Rectal smooth muscle tissue (tissue), 1 donor: ENCODE data around the gene EPAS1.

Experiments
- H3K27ac ChIP-seq: one replicate; pipeline ENCODE4 v1.7.0; 2013; ENCODE audit warnings: low read depth, low read length, inconsistent platforms
- H3K27me3 ChIP-seq: one replicate; pipeline ENCODE4 v1.7.0; 2013; ENCODE audit warnings: low read length; ENCODE audit not compliant: control insufficient read depth, insufficient read depth
- H3K36me3 ChIP-seq: one replicate; pipeline ENCODE4 v1.7.0; 2013; ENCODE audit warnings: low read length; ENCODE audit not compliant: control insufficient read depth, insufficient read depth
- H3K4me1 ChIP-seq: one replicate; pipeline ENCODE4 v1.7.0; 2013; ENCODE audit warnings: low read length; ENCODE audit not compliant: control insufficient read depth, insufficient read depth
- H3K4me3 ChIP-seq: one replicate; pipeline ENCODE4 v1.7.0; 2013; ENCODE audit warnings: low read length
- H3K9ac ChIP-seq: one replicate; pipeline ENCODE4 v1.7.0; 2013; ENCODE audit warnings: low read length

The EPAS1 gene

DNA sequence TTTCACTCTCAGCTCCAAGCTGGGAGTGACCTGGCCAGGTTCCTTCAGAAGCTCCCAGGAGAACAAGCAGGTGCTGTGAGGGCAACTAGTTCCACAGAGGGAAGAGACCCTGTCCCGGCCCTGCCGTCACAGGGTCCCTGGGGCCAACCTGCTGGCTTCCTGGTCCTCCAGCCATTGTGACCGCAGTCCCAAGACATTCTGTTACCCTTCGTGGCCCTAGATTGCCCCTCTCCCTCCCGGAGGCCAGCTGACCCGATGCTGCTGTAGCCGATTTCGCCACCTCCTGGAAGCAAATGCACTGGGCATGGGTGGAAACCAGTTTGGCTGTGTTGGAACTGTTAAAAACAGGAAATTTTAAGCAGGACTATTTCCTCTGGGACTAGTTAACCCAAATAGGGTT is 55.4 kb downstream of the EPAS1 start:
- Histone ChIP-seq H3K36me3 (no peaks in the 10 kb centered on the region), H3K27ac (no peak overlapping the region), H3K9ac (no peak overlapping the region), H3K4me3 (no peak overlapping the region), H3K4me1 (no peaks in the 10 kb centered on the region), H3K27me3 (no peaks in the 10 kb centered on the region)

DNA sequence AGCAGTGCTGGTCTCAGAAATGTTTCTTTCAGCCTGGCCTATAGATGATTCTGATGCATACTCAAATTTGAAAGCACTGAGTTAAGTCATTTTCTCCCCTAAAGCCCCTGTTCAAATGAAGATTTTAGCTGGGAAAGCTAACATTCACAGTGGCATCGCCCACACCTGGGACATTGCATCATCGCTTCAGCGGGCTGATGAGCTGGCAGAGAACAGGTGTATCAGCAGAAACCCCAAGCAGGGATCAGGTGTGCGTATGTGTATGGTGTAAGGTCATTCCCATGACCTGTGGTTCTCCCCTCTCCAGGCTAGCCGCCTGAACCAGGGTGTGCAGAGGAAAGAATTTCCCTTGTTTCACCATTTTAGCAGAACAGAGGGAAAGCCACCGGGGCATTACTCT is 56.3 kb downstream of the EPAS1 start:
- Histone ChIP-seq H3K27me3 (no peaks in the 10 kb centered on the region), H3K9ac (no peak overlapping the region), H3K36me3 (no peaks in the 10 kb centered on the region), H3K27ac (no peak overlapping the region), H3K4me1 (no peaks in the 10 kb centered on the region), H3K4me3 (no peak overlapping the region)

DNA sequence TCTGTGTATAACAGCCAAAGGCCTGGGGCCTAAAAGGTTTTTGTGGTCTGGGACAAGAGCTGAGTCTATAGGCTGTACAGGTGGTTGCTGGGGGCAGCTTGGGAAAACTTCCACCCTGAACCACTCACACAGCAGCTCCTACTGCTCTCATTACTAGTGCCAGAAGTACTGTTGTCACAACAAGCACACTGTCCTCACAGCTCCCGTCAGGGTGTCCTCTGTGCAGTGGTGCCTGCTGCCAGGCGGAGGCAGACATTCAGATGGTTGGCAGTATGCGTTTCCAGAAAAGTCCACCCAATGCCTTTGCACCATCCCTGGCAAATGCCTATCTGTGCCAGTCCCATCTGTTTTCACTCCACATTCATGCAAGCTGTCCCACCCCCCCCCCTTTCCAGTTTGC is 58.5 kb downstream of the EPAS1 start:
- Histone ChIP-seq H3K27me3 (no peaks in the 10 kb centered on the region), H3K9ac (no peak overlapping the region), H3K4me3 (no peak overlapping the region), H3K4me1 (no peaks in the 10 kb centered on the region), H3K27ac (no peak overlapping the region), H3K36me3 (no peaks in the 10 kb centered on the region)

DNA sequence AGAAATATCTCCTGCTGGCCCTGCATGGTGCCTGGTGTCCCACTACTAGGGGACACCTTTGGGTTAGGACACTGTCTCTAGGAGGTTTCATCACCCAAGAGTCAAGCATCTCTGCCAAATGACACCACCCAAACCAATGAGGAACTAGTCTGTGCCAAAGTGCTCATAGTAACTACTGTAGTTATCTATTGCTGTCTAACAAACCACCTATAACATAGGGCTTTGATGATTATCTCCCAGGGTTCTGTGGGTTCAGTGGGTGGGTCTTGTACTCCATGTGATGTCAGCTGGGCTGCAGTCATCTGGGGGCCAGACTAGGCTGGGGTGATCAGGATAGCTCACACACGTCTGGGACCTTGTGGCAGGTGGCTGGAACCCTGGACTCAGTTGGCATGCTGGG is 59.8 kb downstream of the EPAS1 start:
- Histone ChIP-seq H3K27me3 (no peaks in the 10 kb centered on the region), H3K9ac (no peak overlapping the region), H3K4me1 (no peaks in the 10 kb centered on the region), H3K36me3 (peaks cover 10% of the 10 kb centered on the region), H3K4me3 (no peak overlapping the region), H3K27ac (no peak overlapping the region)

DNA sequence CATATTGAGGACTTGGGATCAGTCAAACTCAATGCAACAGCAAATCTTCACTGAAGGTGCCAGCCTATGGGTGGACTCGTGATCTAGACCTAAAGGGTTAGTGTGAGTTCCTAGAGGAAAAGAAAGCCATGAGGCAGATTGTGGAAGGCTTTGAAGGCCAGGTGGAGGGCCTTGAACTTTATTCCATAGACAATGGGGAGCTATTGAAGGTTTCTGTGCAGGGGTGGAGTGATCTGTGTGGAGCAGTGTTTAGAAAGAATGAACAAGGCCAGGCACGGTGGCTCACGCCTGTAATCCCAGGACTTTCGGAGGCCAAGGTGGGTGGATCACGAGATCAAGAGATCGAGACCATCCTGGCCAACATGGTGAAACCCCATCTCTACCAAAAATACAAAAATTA is 61.5 kb downstream of the EPAS1 start:
- Histone ChIP-seq H3K4me3 (no peak overlapping the region), H3K4me1 (no peaks in the 10 kb centered on the region), H3K36me3 (peaks cover 13% of the 10 kb centered on the region), H3K9ac (no peak overlapping the region), H3K27me3 (no peaks in the 10 kb centered on the region), H3K27ac (no peak overlapping the region)

DNA sequence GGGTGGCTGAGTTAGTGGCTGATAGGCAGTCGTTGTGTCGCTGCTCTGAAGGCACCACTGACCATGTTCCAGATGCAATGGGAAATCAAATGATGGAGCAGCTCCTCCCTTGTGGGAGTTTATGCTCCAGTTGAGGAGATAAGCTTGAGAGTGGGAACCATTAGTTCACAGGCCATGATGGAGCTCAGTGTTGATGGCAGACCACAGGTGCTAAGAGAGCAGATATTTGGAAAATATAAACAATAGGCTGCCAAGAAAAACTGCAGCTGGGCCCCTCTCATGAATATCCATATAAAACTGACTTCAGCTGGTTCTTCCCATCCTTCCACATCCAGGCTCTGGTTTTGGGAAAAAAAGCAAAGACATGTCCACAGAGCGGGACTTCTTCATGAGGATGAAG is 63.1 kb downstream of the EPAS1 start:
- no peaks in the 10 kb centered on the region for H3K4me1 ChIP-seq
- no peaks in the 10 kb centered on the region for H3K27me3 ChIP-seq
- H3K36me3 ChIP-seq = peaks cover 13% of the 10 kb centered on the region
- no peak overlapping the region for H3K4me3 ChIP-seq
- no peak overlapping the region for H3K27ac ChIP-seq
- H3K9ac ChIP-seq = no peak overlapping the region

DNA sequence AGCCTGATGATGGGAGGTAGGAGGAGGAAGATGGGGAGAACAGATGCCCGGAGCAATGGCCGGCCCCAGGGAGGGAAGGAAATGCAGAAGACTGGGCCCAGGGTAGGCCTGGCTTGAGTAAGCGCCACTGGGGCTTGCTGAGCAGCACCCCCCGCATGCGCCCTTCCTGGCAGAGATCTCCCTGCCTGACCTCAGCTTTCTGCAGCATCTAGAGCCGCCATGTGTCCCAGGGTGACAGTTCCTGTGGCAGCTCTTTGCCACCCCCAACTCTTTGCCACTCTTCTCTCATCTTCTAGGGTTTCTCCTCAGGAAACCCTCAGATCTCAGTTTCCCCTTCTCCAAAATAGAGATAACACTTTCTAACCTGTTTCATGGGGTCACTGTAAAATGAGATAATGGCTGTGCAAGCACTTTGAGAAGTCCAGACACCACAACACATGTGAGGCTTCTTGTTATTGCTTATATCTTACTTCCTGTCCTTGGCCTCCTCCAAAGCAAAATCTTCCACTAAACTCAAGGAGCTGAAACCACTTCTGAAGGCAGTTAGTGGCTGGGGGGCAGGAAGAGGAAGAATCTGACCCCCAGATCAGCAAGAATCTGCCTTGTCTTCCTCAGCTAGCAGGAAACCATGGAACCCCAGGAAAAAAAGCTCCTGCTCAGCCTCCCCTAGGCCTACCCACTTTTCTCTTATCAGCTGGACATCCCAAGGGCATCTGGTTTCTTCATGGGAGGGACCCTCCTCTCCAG is 64.9 kb downstream of the EPAS1 start:
- Histone ChIP-seq H3K27me3 (no peaks in the 10 kb centered on the region), H3K4me3 (no peak overlapping the region), H3K9ac (no peak overlapping the region), H3K36me3 (peaks cover 13% of the 10 kb centered on the region), H3K27ac (no peak overlapping the region), H3K4me1 (no peaks in the 10 kb centered on the region)

DNA sequence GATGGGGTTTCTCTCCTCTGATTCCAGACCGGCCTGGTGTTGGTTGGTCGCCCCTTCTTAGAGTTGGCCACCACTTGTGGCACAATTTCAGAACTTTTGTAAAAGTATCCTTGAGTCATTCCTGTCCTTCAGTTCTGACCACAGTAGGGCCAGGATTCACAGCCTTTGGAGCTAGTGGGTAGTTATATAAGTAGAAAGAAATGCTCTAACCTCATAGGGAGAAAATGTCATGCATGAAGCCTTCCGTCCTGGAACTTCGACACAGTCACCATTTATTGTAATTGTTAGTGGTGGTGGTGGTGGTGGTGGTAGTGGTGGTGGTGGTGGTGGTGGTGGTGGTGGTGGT is 65.4 kb downstream of the EPAS1 start:
- Histone ChIP-seq H3K36me3 (peaks cover 13% of the 10 kb centered on the region), H3K4me3 (no peak overlapping the region), H3K27ac (no peak overlapping the region), H3K4me1 (no peaks in the 10 kb centered on the region), H3K9ac (no peak overlapping the region), H3K27me3 (no peaks in the 10 kb centered on the region)

DNA sequence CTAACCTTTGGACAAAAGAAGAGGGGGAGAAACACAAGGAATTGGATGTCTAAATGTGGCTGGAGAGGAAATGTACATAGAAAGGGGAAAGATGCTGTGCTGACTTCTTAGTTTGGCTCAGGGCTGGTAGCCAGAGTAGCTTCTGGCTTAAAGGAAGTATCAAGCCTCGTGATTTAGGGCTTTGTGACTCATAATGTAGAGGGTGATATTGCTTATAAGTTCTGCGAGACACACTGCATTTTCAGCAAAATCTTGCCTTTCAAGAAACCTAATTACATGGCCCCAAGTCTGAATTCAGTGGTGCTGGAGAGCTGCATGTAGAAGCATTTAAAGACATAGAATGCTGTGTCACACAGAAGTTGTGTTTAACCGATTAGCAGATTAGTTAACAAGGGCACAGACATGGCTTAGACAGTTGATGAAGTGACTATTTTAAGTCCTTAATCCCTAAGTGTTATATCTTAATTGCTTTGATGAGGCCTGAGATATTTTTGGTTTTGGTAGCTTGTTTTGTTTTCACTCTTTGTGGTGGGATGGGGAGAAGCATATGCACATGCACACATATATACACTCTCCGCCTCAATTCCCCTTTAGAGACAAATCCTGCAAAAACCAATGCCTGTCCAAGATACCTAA is 66.4 kb downstream of the EPAS1 start:
- Histone ChIP-seq H3K27me3 (no peaks in the 10 kb centered on the region), H3K9ac (no peak overlapping the region), H3K4me3 (no peak overlapping the region), H3K27ac (no peak overlapping the region), H3K36me3 (peaks cover 13% of the 10 kb centered on the region), H3K4me1 (no peaks in the 10 kb centered on the region)

DNA sequence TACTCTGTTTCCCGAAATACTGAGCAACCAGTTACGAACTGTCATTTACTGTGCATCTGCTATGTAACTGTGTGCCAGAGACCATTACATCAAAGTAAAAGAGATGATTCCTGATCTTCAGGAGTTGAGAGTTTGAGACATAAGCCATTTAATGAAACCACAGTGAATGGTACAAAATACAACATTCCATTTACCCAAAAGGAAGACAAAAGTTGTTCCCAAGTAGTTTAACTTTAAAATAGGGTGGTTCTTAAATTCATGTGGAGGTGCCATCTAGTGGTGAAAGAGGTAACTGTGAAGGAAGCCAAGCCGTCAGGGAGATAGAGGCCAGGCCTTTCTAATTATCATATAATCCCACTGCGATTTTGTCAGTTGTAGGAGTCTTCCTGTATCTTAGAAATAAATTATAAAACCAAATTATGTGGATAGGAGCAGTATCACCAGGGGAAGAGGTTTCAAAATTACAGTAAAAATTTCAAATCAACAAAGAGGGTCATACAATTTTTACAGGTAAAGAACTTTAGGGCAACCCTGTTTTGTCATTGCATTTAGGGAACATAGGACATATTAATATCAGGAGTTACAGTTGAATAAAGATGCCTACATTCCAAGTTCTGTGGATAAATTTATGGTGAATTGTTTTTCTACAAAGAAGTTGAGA is 67.7 kb downstream of the EPAS1 start:
- Histone ChIP-seq H3K27ac (no peak overlapping the region), H3K4me1 (no peaks in the 10 kb centered on the region), H3K9ac (no peak overlapping the region), H3K36me3 (peaks cover 15% of the 10 kb centered on the region), H3K27me3 (no peaks in the 10 kb centered on the region), H3K4me3 (no peak overlapping the region)

DNA sequence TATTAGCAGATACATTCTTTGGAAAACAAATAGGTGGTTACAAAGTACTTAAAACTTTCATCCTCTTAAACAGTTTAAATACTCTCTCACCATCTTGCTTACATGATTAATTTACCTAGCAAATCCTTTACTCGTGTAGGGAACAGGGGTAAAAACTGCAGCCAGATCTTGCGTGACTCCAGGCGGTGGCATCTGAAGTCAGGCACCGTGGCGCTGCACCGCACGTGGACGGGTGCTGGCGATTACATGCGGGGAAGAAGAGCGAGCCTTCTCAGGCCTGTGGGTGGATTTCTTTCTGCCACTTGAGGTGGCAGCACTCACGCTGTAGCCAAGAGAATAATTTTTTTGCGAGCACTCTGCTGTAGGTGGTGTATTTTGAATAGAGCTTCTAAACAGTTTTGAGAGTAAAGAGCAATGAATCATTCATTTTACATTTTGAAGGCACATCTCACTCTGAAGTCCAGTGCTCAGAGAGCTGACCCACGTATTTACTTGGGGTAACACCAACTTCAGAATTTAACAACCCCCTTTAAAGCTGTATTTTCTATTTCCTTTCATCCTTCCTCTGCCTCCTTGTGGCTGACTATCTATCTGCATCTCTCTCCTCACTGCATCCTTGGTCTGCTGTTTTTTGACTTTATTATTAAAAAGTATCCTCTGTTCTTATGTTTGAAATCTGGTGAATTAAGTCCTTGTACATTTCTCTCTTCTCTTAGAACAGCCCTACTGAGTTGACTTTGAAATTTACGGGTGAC is 68.9 kb downstream of the EPAS1 start:
- no peak overlapping the region for H3K27ac ChIP-seq
- no peak overlapping the region for H3K4me3 ChIP-seq
- H3K36me3 ChIP-seq = peaks cover 20% of the 10 kb centered on the region
- no peak overlapping the region for H3K9ac ChIP-seq
- H3K27me3 ChIP-seq = no peaks in the 10 kb centered on the region
- H3K4me1 ChIP-seq = no peaks in the 10 kb centered on the region

DNA sequence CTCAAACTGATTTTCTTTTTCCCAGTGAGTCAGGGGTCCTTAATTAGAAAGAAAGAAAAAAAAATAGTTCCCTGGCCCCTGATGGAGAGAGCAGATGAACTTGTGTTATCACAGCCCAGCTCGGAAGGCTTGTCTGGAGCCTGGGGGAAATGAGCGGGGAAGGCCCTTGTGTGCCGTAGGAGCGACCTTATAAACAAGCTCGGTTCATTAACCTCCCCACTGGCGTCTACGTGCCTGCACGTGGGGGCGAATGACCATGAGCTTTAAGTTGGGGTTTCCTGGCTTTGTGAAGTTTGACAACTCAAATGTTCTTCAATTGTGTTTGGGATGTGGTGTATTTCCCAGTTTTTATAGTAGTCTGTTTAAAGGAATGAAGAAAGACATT is 69.5 kb downstream of the EPAS1 start:
- Histone ChIP-seq H3K4me1 (no peaks in the 10 kb centered on the region), H3K27me3 (no peaks in the 10 kb centered on the region), H3K4me3 (no peak overlapping the region), H3K9ac (no peak overlapping the region), H3K27ac (no peak overlapping the region), H3K36me3 (peaks cover 16% of the 10 kb centered on the region)
